ENCODE results near the gene RBP4.
"Not testable (repeated sequence)": the region's sequence is repeated elsewhere in the genome, so short reads cannot be mapped to it uniquely, and the experiment has no call there.

The RBP4 gene

DNA sequence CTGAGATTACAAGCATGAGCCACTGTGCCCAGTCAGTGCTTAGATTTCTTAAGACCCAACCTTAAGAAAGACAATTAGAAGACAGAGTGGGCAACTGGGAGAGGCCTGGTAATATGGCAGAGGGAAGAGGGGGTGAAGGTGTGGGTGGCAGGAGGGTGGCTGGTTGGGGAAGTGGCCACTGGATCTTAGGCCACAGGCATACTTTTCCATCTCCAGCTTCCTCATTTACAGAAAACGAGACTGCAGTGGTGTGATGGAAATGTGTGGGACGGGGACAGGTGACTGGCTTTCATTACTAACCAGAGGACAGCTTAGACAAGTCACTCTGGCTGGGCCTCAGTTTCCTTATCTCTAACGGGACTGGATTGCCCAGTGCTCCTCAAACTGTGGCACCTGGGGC lies 35.6 kb downstream of the RBP4 start:
- no peak for DNase-seq

DNA sequence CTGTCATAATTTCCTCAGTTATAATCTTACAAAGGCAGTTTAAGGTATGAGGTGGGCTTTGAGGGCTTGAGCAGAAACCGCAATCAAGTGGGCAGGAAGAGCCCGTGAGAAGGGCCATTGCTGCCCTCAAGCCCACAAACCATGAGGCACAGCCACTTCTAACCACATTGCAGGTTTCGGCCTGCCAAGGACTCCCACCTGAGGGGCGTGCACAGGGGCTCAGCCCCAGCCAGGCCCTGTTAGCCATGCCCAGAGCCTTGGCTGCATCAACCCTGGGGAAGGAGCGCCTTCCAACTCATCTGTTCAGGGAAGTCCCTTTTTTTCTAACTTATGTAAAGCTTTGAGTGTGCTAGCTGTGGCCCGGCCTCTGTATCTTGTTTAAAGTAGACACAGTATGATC lies 40.5 kb downstream of the RBP4 start:
- DNase-seq: no peak

DNA sequence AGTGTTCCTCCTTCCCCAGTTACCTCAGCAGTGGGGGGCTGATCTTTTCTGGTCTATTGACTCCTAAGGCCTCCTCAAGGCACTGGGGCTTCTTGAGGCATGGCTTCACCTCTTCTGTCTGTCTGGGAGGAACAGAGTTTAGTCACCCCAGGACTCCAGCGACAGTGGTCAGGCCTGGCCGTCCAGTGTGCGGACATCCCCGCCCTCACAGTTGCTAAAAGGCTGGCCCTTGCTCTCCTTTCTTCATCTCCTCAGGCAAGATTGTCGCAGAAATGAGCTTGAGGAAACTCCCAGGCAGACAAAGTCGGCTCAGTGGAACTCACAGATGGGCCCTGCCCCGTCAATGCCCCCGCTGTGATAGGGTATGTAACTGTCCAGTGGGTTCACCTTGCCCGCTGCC lies 41.5 kb downstream of the RBP4 start:
- DNase-seq: no peak

DNA sequence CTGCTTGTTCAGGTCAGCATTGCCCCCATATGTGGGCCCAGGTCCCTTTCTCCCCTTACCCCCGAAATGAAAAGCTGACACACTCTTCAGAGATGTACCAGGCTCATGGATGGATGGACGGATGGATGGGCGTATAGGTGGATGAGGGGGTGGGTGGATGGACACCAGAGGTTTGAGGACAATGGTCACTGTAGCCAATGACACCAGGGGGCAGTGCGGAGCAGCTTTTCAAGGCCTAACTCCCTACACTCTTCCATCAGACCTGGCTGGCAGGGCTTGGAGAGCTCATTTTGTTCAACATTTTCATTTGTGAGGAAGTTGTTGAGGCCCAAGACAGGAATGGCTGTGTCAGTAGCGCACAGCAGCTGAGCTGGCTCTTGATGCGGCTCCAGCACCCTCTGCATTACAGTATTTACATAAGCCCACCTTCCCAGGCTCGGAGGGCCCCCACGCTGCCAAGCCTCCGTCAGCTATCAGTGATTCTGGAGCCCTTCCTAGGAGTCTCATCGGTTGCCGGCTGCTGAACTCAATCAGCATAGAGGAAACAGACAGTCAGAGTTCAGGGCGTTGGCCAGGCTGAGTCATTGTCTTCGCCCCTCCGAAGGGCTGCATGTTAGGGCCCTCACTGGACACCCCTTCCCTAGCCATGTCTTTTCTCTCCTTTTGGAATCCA lies 46.1 kb downstream of the RBP4 start:
- DNase-seq: peak; percentile 26

DNA sequence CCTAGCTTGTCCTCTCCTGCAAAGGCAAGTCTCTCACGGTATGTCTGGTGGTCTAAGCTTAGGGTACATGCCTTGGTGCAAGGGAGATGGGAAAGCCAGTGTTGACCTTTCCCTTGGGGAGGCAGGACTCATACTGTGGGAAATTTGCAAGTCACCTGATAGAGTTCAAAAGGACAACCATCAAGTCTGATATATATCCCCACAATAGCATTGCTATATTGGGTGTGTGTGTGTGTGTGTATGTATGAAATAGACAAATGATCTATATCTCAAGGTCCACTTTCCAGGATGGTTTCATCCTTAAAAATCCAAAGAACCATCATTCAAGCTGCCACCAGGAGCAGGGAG lies 46.7 kb downstream of the RBP4 start:
- no peak for DNase-seq

DNA sequence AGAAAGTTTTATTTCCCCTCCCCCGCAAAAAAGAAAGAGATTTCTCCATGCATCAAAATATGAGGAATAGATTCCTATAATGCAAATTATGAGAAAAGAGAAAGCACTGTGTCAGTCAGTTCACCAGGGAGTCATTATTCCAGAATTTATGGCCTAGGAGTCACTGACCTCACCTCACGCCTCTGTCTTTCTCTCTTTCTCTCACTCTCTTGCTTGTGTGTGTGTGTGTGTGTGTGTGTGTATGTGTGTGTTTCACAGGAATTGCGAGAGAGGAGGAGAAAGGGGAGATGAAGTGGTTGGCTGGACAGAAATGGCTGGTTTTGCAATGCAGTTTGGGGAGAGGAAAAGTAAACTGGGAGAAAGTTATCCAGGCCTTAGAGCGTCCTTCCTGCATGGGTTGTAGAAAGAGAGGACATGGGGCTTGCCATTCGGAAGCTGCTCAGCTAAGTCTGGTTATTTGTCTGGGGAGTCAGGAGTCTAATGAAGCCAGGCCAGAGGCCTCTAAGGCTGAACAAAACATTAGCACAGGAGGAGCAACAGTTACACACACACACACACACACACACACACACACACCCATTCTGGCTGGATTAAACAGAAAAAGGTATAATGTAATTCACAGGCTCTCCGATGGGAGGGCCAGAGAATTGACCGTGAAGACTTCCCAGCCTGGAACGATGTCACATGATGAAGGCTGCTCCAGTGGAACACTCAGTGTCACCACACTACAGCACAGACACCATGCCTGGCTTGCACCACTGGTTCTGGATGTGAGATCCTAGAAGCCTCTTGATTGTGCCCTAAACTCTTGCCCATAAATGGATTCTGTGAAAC lies 47.3 kb downstream of the RBP4 start:
- DNase-seq: no peak

DNA sequence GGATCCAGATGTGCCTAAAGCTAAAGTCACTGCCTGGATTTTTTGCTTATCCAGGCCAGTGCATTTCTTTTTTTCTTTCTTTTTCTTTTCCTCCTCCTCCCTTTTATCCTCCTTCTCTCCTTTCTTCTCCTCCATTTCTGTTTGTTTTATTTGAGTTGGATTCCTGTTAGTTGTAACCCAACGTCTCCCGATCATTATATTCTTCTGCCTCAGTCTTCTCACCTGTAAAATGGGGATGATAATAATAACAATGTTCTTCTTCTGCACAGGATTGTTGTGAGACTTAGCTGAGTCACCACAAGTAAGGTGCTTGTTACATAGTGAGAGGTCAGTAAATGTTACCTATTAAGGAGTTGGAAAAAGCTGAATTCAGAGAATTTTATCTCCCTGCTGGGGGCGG lies 48.3 kb downstream of the RBP4 start:
- DNase-seq: no peak

DNA sequence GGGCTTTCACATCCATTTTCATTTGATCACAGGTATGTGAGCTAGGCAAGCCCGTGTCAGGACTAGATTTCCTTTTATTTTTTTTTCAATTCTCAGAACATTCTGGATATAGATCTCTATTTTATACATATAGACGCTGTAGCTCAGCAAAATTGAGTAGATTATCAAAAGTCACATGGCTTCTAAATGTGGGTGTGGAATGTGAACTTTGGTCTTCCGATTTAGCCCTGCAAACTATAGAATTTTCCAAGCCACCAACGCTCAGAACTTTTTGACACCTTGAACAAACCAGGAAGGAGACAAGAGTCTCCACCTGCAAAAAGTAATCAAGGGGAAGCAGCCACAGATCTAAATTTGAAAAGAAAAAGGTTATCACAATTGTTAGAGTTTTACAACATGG lies 50.4 kb downstream of the RBP4 start:
- DNase-seq: no peak

DNA sequence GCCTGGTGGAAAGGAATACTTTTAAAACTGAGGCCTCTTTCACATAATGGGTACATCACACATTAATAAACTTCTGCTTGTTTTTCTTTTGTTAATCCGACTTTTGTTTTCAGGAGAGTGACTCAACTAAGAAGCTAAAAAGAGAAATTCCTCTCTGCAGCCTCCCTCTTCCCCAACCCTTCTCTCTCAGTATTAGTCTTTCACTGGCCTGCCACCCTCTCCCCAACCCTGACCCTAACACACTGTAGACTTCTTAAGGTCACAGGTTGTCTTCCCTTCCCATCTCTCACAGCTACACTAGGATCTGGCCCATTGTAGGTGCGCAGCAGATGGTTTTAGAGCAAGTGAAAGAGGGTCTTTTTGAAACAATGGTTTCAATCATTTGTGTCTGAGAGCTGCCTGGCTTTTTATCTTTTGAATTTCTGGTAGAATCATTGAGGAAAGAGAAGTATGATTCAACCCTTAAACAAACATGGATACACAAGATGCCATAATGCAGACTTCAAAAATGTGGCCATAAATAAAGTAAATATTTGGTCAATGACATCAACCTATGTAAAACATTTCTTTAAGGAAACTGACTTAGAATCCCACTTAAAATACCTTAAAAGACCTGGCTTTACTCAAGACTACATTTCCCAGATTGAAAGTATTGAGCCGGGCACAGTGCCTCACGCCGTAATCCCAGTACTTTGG lies 52.5 kb downstream of the RBP4 start:
- no peak for DNase-seq

DNA sequence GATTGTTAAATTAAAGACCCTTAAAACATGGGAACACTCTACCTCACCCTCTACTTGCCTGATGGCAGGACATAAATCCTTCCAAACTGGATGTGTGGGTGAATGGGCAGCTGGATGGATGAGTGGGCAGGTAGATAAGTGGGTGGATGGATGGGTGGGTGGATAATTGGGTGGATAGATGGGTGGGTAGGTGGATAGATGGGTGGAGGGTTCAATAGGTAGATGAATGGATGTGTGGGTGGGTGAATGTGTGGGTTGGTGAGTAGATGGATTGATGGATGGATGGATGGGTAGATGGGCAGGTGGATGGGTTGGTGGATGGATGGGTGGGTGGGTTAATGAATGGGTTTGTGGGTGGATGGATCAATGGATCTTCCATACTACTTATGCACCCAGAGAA lies 53.5 kb downstream of the RBP4 start:
- DNase-seq: no peak

DNA sequence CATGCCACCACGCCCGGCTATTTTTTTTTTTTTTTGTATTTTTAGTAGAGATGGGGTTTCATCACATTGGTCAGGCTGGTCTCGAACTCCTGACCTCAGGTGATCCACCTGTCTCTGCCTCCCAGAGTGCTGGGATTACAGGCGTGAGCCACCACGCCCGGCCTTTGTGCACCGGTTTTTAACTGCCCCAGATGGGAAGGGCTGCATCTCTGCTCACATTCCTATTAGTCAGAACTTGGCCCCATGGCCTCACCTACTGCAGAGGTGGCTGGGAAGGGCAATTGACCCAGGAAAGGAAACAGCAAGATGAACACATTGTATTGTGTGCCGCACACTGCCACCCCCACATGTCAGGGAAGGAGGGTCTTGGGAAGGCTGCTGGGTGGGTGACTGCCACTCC lies 54.0 kb downstream of the RBP4 start:
- DNase-seq: not testable (repeated sequence)

DNA sequence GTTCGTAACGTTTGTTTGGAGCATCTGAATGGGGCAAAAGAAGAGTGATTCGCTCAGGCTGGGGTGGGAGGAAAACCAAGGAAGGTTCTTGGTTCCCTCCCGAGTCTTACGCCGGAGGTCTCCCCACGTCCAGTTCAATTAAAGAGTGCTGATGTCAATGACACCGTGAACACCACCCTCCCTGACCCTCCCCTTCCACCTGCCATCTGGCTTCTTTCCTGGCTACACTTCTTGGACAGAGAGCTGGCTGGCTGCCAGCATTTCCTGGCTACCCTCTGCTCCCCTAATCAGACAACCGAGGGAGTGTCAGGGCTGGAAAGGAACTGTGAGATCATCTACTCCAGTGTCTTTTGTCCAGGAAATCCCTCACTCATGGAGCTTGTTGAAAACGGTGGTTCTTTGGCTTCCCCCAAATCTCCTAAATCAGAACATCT lies 58.7 kb downstream of the RBP4 start:
- no peak for DNase-seq
